ENCODE data around the gene TBC1D10A. TPM values are rescaled to one million over a fixed set of nuclear protein-coding genes. Genes with fewer than 3 reads are reported as not detected.

TBC1D10A gene
- total RNA-seq, 1 donor from 2014 or later: 5.8 TPM

GRCh38 chr22:30246814-30247376 is 79.8 kb downstream of the TBC1D10A start:
- peak overlapping the region; percentile 62 for H3K4me3 ChIP-seq
- H3K4me1 ChIP-seq: peaks cover 27% of the 10 kb centered on the region
- no peak for TF ChIP-seq CTCF (IDR thresholded peaks at IDR 0.05; ENCODE audit: borderline replicate concordance)
- intact Hi-C loops (cut with micrococcal nuclease): no loop called here
- no peaks in the 10 kb centered on the region for H3K9me3 ChIP-seq (replicated peaks)
- no peak overlapping the region for H3K27ac ChIP-seq (replicated peaks)
- peaks cover 94% of the 10 kb centered on the region for H3K27me3 ChIP-seq (ENCODE audit: low read depth)
- DNase-seq: no peak
- no peaks in the 10 kb centered on the region for H3K36me3 ChIP-seq

GRCh38 chr22:30245985-30246813 is 80.5 kb downstream of the TBC1D10A start, which contains the start of gene LIF:
Gene LIF, minus strand, starts transcription at chr22:30246759. Its CDS starts 64 bp downstream, at chr22:30246695.
- no peak within 1 kb of the TSS for H3K27ac ChIP-seq (replicated peaks)
- no peak for DNase-seq
- intact Hi-C loops (cut with micrococcal nuclease): no loop called here

GRCh38 chr22:30245181-30245984 is 81.4 kb downstream of the TBC1D10A start:
- no peak for DNase-seq
- Histone ChIP-seq H3K9me3 (replicated peaks) (no peaks in the 10 kb centered on the region), H3K36me3 (no peaks in the 10 kb centered on the region), H3K4me1 (peaks cover 27% of the 10 kb centered on the region), H3K27ac (replicated peaks) (no peak overlapping the region), H3K27me3 (ENCODE audit: low read depth) (peaks cover 98% of the 10 kb centered on the region), H3K4me3 (peak overlapping the region; percentile 62)
- intact Hi-C loops (cut with micrococcal nuclease): no loop called here
- no peak for TF ChIP-seq CTCF (IDR thresholded peaks at IDR 0.05; ENCODE audit: borderline replicate concordance)

More at GRCh38 chr22:30245985-30246813, 80.5 kb downstream of the TBC1D10A start, which contains the start of gene LIF:
- H3K4me3 ChIP-seq: peak within 1 kb of the TSS; percentile 62
- peaks cover 27% of the 10 kb centered on the region for H3K4me1 ChIP-seq
- peak; percentile 20 for TF ChIP-seq CTCF (IDR thresholded peaks at IDR 0.05; ENCODE audit: borderline replicate concordance)
- H3K27me3 ChIP-seq (ENCODE audit: low read depth): peaks cover 99% of the 10 kb centered on the region
- no peaks in the 10 kb centered on the region for H3K9me3 ChIP-seq (replicated peaks)
- H3K36me3 ChIP-seq: no peaks in the 10 kb centered on the region

- no peak overlapping the region for H3K27ac ChIP-seq (replicated peaks)
- peaks cover 27% of the 10 kb centered on the region for H3K4me1 ChIP-seq
- H3K4me3 ChIP-seq: no peak overlapping the region
- no peaks in the 10 kb centered on the region for H3K36me3 ChIP-seq
- intact Hi-C loops (cut with micrococcal nuclease): no loop called here
- TF ChIP-seq CTCF (IDR thresholded peaks at IDR 0.05; ENCODE audit: borderline replicate concordance): no peak
- H3K27me3 ChIP-seq (ENCODE audit: low read depth): peaks cover 98% of the 10 kb centered on the region
- no peak for DNase-seq
- H3K9me3 ChIP-seq (replicated peaks): no peaks in the 10 kb centered on the region
Measured at GRCh38 chr22:30244641-30245040, 82.1 kb downstream of the TBC1D10A start.

- no peak for DNase-seq
- intact Hi-C loops (cut with micrococcal nuclease): no loop called here
- Histone ChIP-seq H3K27ac (replicated peaks) (no peak overlapping the region), H3K4me3 (no peak overlapping the region), H3K4me1 (peaks cover 22% of the 10 kb centered on the region), H3K36me3 (no peaks in the 10 kb centered on the region), H3K9me3 (replicated peaks) (no peaks in the 10 kb centered on the region), H3K27me3 (ENCODE audit: low read depth) (peaks cover 98% of the 10 kb centered on the region)
- no peak for TF ChIP-seq CTCF (IDR thresholded peaks at IDR 0.05; ENCODE audit: borderline replicate concordance)
Measured at GRCh38 chr22:30244066-30244465, 82.7 kb downstream of the TBC1D10A start.
